RWPE2 (cell line): ENCODE measurements around the gene TMEM232.

Source experiments
- ATAC-seq: fragments of 200-7000 bp; cut with Tn5 transposase; 3 replicates; pipeline ENCODE4 v1.9.1; 2021; ENCODE audit warnings: low read depth
- DNase-seq: peaks from one replicate; pipeline ENCODE4 v3.0.0-alpha.2; 2020; ENCODE audit warnings: low spot score
- H3K27ac ChIP-seq: fragments of 450-650 bp; 2 replicates; pipeline ENCODE4 v1.5.1; 2017; ENCODE audit warnings: mild to moderate bottlenecking; ENCODE audit not compliant: poor library complexity, severe bottlenecking
- H3K27me3 ChIP-seq: fragments of 250-450 bp; sonication (Bioruptor Pico); 2 replicates; pipeline ENCODE4 v1.5.1; 2021; ENCODE audit warnings: mild to moderate bottlenecking, moderate library complexity; ENCODE audit not compliant: insufficient read depth, poor library complexity, severe bottlenecking
- H3K36me3 ChIP-seq: fragments of 250-450 bp; sonication (Bioruptor Pico); 2 replicates; pipeline ENCODE4 v1.5.1; 2020; ENCODE audit warnings: low read depth, mild to moderate bottlenecking, moderate library complexity
- H3K4me1 ChIP-seq: fragments of 250-450 bp; sonication (Bioruptor Pico); 2 replicates; pipeline ENCODE4 v1.5.1; 2021; ENCODE audit warnings: mild to moderate bottlenecking, moderate library complexity; ENCODE audit not compliant: insufficient read depth, poor library complexity, severe bottlenecking
- H3K4me3 ChIP-seq: fragments of 250-450 bp; sonication (Bioruptor Pico); 2 replicates; pipeline ENCODE4 v1.5.1; 2021; ENCODE audit warnings: mild to moderate bottlenecking, moderate library complexity; ENCODE audit not compliant: severe bottlenecking
- H3K9me3 ChIP-seq: fragments of 250-450 bp; sonication (Bioruptor Pico); 2 replicates; pipeline ENCODE4 v1.5.1; 2021; ENCODE audit warnings: mild to moderate bottlenecking, moderate library complexity; ENCODE audit not compliant: severe bottlenecking
- TF ChIP-seq, protein P1 (sequence below): fragments of 450-650 bp; IDR thresholded peaks from one replicate; pipeline ENCODE4 v1.5.1; 2017; ENCODE audit warnings: mild to moderate bottlenecking, moderate library complexity; ENCODE audit not compliant: poor library complexity, severe bottlenecking

Gene TMEM232

DNA sequence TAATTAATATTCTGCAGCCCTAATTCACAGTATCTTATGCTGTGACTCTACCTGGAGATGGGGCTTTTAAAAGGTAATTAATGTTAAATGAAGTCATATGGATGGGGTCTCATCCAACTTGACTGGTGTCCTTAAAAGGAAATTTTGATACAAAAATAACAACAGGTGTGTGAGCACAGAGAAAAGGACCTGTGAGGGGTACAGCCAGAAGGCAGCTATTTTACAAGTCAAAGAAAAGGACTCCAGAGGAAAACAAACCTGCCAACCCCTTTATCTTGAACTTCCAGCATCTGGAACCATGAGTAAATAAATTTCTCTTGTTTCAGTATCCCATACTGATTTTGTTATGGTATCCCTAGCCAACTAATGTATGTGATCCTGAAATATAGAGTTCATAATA, 250.3 kb downstream of the TMEM232 start:
- no peak for ATAC-seq

DNA sequence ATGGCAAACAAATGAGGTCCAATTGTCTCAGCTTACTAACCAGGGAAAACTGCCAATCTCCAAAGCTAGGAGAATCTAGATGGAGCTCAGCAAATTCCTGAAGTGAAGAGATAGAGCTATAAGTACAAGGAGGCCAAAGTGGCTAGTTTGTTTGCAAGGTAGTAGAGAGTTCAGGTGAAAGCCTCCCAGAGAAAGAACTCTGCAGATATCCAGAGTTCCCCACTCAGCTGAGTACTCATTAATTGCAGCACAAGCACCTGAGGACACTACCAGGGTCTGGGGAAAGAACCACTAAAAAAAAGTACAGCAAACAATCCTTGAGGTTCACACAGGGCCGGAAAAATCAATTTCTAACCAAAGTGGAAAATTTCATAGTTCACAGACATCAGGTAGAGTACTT, 250.9 kb downstream of the TMEM232 start:
- H3K9me3 ChIP-seq = no peaks in the 10 kb centered on the region
- TF ChIP-seq, protein P1, sequence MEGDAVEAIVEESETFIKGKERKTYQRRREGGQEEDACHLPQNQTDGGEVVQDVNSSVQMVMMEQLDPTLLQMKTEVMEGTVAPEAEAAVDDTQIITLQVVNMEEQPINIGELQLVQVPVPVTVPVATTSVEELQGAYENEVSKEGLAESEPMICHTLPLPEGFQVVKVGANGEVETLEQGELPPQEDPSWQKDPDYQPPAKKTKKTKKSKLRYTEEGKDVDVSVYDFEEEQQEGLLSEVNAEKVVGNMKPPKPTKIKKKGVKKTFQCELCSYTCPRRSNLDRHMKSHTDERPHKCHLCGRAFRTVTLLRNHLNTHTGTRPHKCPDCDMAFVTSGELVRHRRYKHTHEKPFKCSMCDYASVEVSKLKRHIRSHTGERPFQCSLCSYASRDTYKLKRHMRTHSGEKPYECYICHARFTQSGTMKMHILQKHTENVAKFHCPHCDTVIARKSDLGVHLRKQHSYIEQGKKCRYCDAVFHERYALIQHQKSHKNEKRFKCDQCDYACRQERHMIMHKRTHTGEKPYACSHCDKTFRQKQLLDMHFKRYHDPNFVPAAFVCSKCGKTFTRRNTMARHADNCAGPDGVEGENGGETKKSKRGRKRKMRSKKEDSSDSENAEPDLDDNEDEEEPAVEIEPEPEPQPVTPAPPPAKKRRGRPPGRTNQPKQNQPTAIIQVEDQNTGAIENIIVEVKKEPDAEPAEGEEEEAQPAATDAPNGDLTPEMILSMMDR = no peak
- ATAC-seq (no peak), DNase-seq (no peak)
- peaks cover 12% of the 10 kb centered on the region for H3K4me1 ChIP-seq
- peaks cover 2% of the 10 kb centered on the region for H3K27me3 ChIP-seq
- H3K4me3 ChIP-seq = no peak overlapping the region
- H3K36me3 ChIP-seq = no peaks in the 10 kb centered on the region
- H3K27ac ChIP-seq = no peak overlapping the region

More for the DNA sequence above, 250.3 kb downstream of the TMEM232 start:
- DNase-seq = no peak
- TF ChIP-seq, protein P1 = no peak
- Histone ChIP-seq H3K9me3 (no peaks in the 10 kb centered on the region), H3K4me3 (no peak overlapping the region), H3K4me1 (peaks cover 12% of the 10 kb centered on the region), H3K27ac (no peak overlapping the region), H3K36me3 (no peaks in the 10 kb centered on the region), H3K27me3 (peaks cover 2% of the 10 kb centered on the region)

DNA sequence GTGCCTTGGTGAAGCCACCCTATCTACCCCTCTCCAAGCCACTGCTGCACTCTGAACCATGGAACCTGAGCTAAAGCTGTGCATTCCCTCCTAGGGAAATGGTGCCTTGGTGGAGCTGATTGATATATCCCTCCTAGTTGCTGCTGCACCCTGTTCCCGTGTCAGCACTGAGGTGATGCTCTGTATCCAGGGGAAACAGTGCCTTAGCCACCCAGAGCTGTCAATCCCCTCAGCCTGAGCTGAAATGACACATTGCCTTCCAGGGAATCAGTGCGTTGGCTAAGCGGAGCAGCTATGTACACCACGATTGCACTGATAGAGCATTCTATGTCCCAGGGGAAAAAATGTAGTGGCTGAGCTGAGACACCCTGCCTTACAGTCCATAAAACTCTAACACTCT, 257.0 kb downstream of the TMEM232 start:
- no peaks in the 10 kb centered on the region for H3K9me3 ChIP-seq
- no peaks in the 10 kb centered on the region for H3K4me1 ChIP-seq
- no peak overlapping the region for H3K4me3 ChIP-seq
- H3K36me3 ChIP-seq = no peaks in the 10 kb centered on the region
- TF ChIP-seq, protein P1 = no peak
- H3K27me3 ChIP-seq = no peaks in the 10 kb centered on the region
- ATAC-seq = no peak
- no peak overlapping the region for H3K27ac ChIP-seq
- DNase-seq = no peak

GRCh38 chr5:110463106-110463505, 263.4 kb downstream of the TMEM232 start:
- Histone ChIP-seq H3K27me3 (peaks cover 3% of the 10 kb centered on the region), H3K4me3 (no peak overlapping the region), H3K9me3 (no peaks in the 10 kb centered on the region), H3K36me3 (no peaks in the 10 kb centered on the region), H3K27ac (no peak overlapping the region), H3K4me1 (no peaks in the 10 kb centered on the region)
- TF ChIP-seq, protein P1 = no peak
- no peak for ATAC-seq
- no peak for DNase-seq

DNA sequence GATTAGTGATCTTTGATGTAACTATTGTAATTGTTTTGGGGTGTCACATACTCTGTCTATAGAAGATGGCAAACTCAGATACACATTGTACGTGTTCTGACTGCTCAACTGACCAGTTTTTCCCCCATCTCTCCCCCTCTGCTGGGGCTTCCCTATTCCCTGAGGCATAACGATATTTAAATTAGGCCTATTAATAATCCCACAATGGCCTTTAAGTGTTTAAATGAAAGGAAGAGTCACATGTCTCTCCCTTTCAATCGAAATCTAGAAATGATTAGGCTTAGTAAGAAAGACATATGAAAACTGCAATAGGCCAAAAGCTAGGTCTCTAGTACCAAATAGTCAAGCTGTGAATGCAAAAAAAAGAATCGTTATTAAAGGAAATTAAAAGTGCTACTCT, 265.6 kb downstream of the TMEM232 start:
- Histone ChIP-seq H3K27me3 (peaks cover 3% of the 10 kb centered on the region), H3K9me3 (no peaks in the 10 kb centered on the region), H3K4me3 (no peak overlapping the region), H3K36me3 (no peaks in the 10 kb centered on the region), H3K4me1 (no peaks in the 10 kb centered on the region), H3K27ac (no peak overlapping the region)
- ATAC-seq (no peak), DNase-seq (no peak)
- TF ChIP-seq, protein P1 = no peak
